ENCODE results near the gene ELFN2. TPM values are rescaled to one million over a fixed set of nuclear protein-coding genes. Genes with fewer than 3 reads are reported as not detected.

ELFN2 gene
- total RNA-seq, 1 donor from 2014 or later: 0.36 TPM

- Mint-ChIP-seq H3K27ac (no peak overlapping the region), H3K4me3 (ENCODE audit: low read depth) (no peak overlapping the region), H3K9me3 (ENCODE audit: low read depth) (no peaks in the 10 kb centered on the region), H3K27me3 (peaks cover 29% of the 10 kb centered on the region), H3K4me1 (ENCODE audit: low read depth) (peaks cover 4% of the 10 kb centered on the region), H3K36me3 (ENCODE audit: insufficient read depth) (no peaks in the 10 kb centered on the region)
- no peak for TF ChIP-seq CTCF (IDR thresholded peaks at IDR 0.05; ENCODE audit: unreplicated experiment)
- DNase-seq (ENCODE audit: low spot score, unreplicated experiment): no peak
Observed at GRCh38 chr22:37384691-37385090, 42.6 kb downstream of the ELFN2 start.

GRCh38 chr22:37383341-37383740 lies 43.9 kb downstream of the ELFN2 start:
- Mint-ChIP-seq H3K27ac (no peak overlapping the region), H3K27me3 (peaks cover 36% of the 10 kb centered on the region), H3K4me3 (ENCODE audit: low read depth) (no peak overlapping the region), H3K36me3 (ENCODE audit: insufficient read depth) (no peaks in the 10 kb centered on the region), H3K4me1 (ENCODE audit: low read depth) (peaks cover 8% of the 10 kb centered on the region), H3K9me3 (ENCODE audit: low read depth) (no peaks in the 10 kb centered on the region)
- TF ChIP-seq CTCF (IDR thresholded peaks at IDR 0.05; ENCODE audit: unreplicated experiment): no peak
- DNase-seq (ENCODE audit: low spot score, unreplicated experiment): no peak

- Mint-ChIP-seq H3K36me3 (ENCODE audit: insufficient read depth) (no peaks in the 10 kb centered on the region), H3K4me3 (ENCODE audit: low read depth) (no peak overlapping the region), H3K9me3 (ENCODE audit: low read depth) (no peaks in the 10 kb centered on the region), H3K4me1 (ENCODE audit: low read depth) (peaks cover 4% of the 10 kb centered on the region), H3K27me3 (peaks cover 35% of the 10 kb centered on the region), H3K27ac (no peak overlapping the region)
- TF ChIP-seq CTCF (IDR thresholded peaks at IDR 0.05; ENCODE audit: unreplicated experiment): no peak
- DNase-seq (ENCODE audit: low spot score, unreplicated experiment): no peak
Observed at GRCh38 chr22:37381489-37381888, 45.8 kb downstream of the ELFN2 start.

GRCh38 chr22:37379722-37380121 lies 47.6 kb downstream of the ELFN2 start:
- TF ChIP-seq CTCF (IDR thresholded peaks at IDR 0.05; ENCODE audit: unreplicated experiment): no peak
- Mint-ChIP-seq H3K36me3 (ENCODE audit: insufficient read depth) (no peaks in the 10 kb centered on the region), H3K4me3 (ENCODE audit: low read depth) (no peak overlapping the region), H3K27ac (no peak overlapping the region), H3K4me1 (ENCODE audit: low read depth) (peaks cover 4% of the 10 kb centered on the region), H3K9me3 (ENCODE audit: low read depth) (no peaks in the 10 kb centered on the region), H3K27me3 (peaks cover 43% of the 10 kb centered on the region)
- DNase-seq (ENCODE audit: low spot score, unreplicated experiment): no peak

- no peak for DNase-seq (ENCODE audit: low spot score, unreplicated experiment)
- H3K27me3 Mint-ChIP-seq: peaks cover 47% of the 10 kb centered on the region
- H3K9me3 Mint-ChIP-seq (ENCODE audit: low read depth): no peaks in the 10 kb centered on the region
- TF ChIP-seq CTCF (IDR thresholded peaks at IDR 0.05; ENCODE audit: unreplicated experiment): no peak
- no peak overlapping the region for H3K4me3 Mint-ChIP-seq (ENCODE audit: low read depth)
- peaks cover 4% of the 10 kb centered on the region for H3K4me1 Mint-ChIP-seq (ENCODE audit: low read depth)
- no peaks in the 10 kb centered on the region for H3K36me3 Mint-ChIP-seq (ENCODE audit: insufficient read depth)
- H3K27ac Mint-ChIP-seq: no peak overlapping the region
Observed at GRCh38 chr22:37379085-37379484, 48.2 kb downstream of the ELFN2 start.

Data from progenitor cell of endocrine pancreas (in vitro differentiated cells).